Stimulated activated CD4-positive, alpha-beta T cell treated with anti-CD3 and anti-CD28 coated beads, Interleukin-4, amount 100 ng/mL, for 4 hours (primary cell): ENCODE results near the gene TK2.

ENCODE experiments used
- DNase-seq, 2 experiments: peaks; one replicate each; pipeline ENCODE4 v3.0.0-alpha.2; 2020

Gene TK2

GRCh38 chr16:66544016-66544757 lies 5.7 kb downstream of the TK2 start:
- no peak for DNase-seq

GRCh38 chr16:66543541-66543940 lies 6.4 kb downstream of the TK2 start:
- DNase-seq: no peak

- DNase-seq: no peak
Observed at GRCh38 chr16:66542396-66542795, 7.5 kb downstream of the TK2 start.

GRCh38 chr16:66541388-66542355 lies 8.2 kb downstream of the TK2 start:
- DNase-seq: no peak

- DNase-seq: no peak
Observed at GRCh38 chr16:66539623-66540469, 10.1 kb downstream of the TK2 start.

- DNase-seq: no peak
Observed at GRCh38 chr16:66538910-66539309, 11.0 kb downstream of the TK2 start.

- DNase-seq: no peak
Observed at GRCh38 chr16:66537236-66537635, 12.7 kb downstream of the TK2 start.

GRCh38 chr16:66536525-66536924 lies 13.4 kb downstream of the TK2 start:
- DNase-seq: no peak

GRCh38 chr16:66534376-66534799 lies 15.5 kb downstream of the TK2 start:
- no peak for DNase-seq

GRCh38 chr16:66529475-66529874 lies 20.4 kb downstream of the TK2 start:
- DNase-seq: no peak

GRCh38 chr16:66528294-66528693 lies 21.6 kb downstream of the TK2 start:
- DNase-seq: no peak

GRCh38 chr16:66525396-66526180 lies 24.3 kb downstream of the TK2 start:
- DNase-seq: no peak

- no peak for DNase-seq
Observed at GRCh38 chr16:66524601-66525164, 25.2 kb downstream of the TK2 start.

GRCh38 chr16:66523861-66524354 lies 26.0 kb downstream of the TK2 start:
- no peak for DNase-seq

GRCh38 chr16:66522816-66523590 lies 26.9 kb downstream of the TK2 start:
- no peak for DNase-seq

GRCh38 chr16:66521951-66522771 lies 27.8 kb downstream of the TK2 start:
- peak; percentile 81 to 95 for DNase-seq

- no peak for DNase-seq
Observed at GRCh38 chr16:66521252-66521713, 28.6 kb downstream of the TK2 start.

- no peak for DNase-seq
Observed at GRCh38 chr16:66520406-66521170, 29.3 kb downstream of the TK2 start.
